ENCODE data around the gene PDSS2. TPM values are rescaled to one million over a fixed set of nuclear protein-coding genes. Genes with fewer than 3 reads are reported as not detected.
"Not testable (repeated sequence)": the region's sequence is repeated elsewhere in the genome, so short reads cannot be mapped to it uniquely, and the experiment has no call there.

The PDSS2 gene
- total and polyA plus RNA-seq, 2 of the 4 experiments (the other 2 are of a cell fraction) = 8.6 to 9.2 TPM

DNA sequence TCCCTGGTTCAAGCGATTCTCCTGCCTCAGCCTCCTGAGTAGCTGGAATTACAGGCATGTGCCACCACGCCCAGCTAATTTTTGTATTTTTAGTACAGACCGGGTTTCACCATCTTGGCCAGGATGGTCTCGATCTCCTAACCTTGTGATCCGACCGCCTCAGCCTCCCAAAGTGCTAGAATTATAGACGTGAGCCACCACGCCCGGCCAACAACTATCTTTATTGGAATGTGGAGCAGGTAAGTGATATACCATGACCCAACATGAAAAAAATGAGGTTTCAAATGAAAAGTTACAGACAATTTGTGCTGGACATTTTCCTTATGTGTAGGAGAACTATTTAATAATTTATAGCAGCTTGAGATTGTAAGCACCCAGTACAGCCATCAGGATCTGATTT is 340.8 kb downstream of the PDSS2 start:
- H3K23ac ChIP-seq (ENCODE audit: low read depth, low read length); H3K9ac ChIP-seq (ENCODE audit: low read depth, low read length); H3K36me3 ChIP-seq (ENCODE audit: control insufficient read depth, insufficient read depth, low read length); H4K5ac ChIP-seq (ENCODE audit: low read depth, low read length); H3K4me3 ChIP-seq (ENCODE audit: insufficient read depth, low read depth, low read length); in situ Hi-C loops (cut with MboI; ENCODE audit: low sequenced_read_pairs); H2AFZ ChIP-seq (replicated peaks; ENCODE audit: low read length, poor library complexity); ATAC-seq (ENCODE audit: low read depth); H2BK5ac ChIP-seq (ENCODE audit: low read depth, low read length, poor library complexity, severe bottlenecking); BruUV-seq (replicated peaks); H2AK5ac ChIP-seq (ENCODE audit: low read depth, low read length); DNase-seq; H3K4me2 ChIP-seq (ENCODE audit: low read depth, low read length); H3K27ac ChIP-seq (ENCODE audit: insufficient read depth, low read length); H3K27me3 ChIP-seq (ENCODE audit: control insufficient read depth, insufficient read depth, low read length); H2BK20ac ChIP-seq (ENCODE audit: low read depth, low read length); H3K4ac ChIP-seq (ENCODE audit: low read depth, low read length); H4K91ac ChIP-seq (ENCODE audit: insufficient read depth, low read depth, low read length); H3K79me1 ChIP-seq (ENCODE audit: low read depth in 1 of 2, low read length in 2 of 2); H3K18ac ChIP-seq (ENCODE audit: low read depth, low read length); H2AK9ac ChIP-seq (replicated peaks; ENCODE audit: low read depth, low read length, poor library complexity); intact Hi-C loops (cut with micrococcal nuclease); H2BK15ac ChIP-seq (ENCODE audit: low read depth, low read length); H4K8ac ChIP-seq (ENCODE audit: low read depth in 2 of 2, low read length in 2 of 2); H4K20me1 ChIP-seq (ENCODE audit: insufficient read depth, low read length); H3K56ac ChIP-seq (ENCODE audit: extremely low read depth, insufficient read depth, low read length); H3K14ac ChIP-seq (replicated peaks; ENCODE audit: low read depth, low read length); H3K9me1 ChIP-seq (ENCODE audit: insufficient read depth, low read length); H2BK120ac ChIP-seq (ENCODE audit: low read depth, low read length); dilution Hi-C loops (cut with HindIII; ENCODE audit: low sequenced_read_pairs, unreplicated experiment); H3K4me1 ChIP-seq (ENCODE audit: control insufficient read depth, insufficient read depth, low read length); POLR2A ChIA-PET (ENCODE audit: unreplicated experiment); H3K9me3 ChIP-seq (ENCODE audit: control insufficient read depth, insufficient read depth, low read length): not testable (repeated sequence)
- CTCF ChIA-PET = interaction anchor here (0.6 kb wide), 3 partner anchors 16 to 698 kb away, joined by 3 to 4 read pairs (median 3); no protein-coding TSS in a partner anchor
- WGBS, 2 experiments (ENCODE audit: extremely low coverage in 2 of 2, insufficient read length in 1 of 2) = 93% methylated on average over 3 of the region's 9 CpGs; no CpG with 5 or more reads in 1 of the 2 experiments

Data from IMR-90 (cell line).